GM18502 (cell line): ENCODE data around the gene DEFB112.

Experiments
- ATAC-seq: cut with Tn5 transposase; IDR thresholded peaks from one replicate; pipeline ENCODE4 v1.9.1; 2021; ENCODE audit warnings: mild to moderate bottlenecking; ENCODE audit not compliant: unreplicated experiment, poor library complexity

Gene DEFB112, protein sequence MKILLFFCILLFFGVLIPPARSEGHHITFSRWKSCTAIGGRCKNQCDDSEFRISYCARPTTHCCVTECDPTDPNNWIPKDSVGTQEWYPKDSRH

DNA sequence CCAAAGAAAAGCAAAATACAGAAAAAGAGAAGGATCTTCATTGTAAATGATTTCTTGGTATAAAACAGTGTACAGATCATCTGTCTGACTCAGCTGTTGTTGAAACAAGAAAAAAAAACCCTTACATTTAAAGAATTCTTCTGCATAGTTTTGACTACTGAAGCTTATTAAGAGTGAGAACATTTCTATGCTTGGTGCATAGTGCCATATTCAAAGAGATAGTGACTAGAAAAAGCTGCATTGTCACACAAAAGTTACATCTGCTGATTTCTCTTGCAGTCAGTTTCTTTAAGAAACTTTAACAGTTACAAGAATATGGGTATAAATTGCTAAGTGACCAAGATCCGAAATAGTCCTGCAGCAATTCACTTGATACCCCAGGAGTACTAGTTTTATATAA lies at the start of gene DEFB112:
Gene DEFB112 (minus strand): TSS at position 101 of the 400 bp plus-strand sequence. CDS start 60 bp downstream, at position 41.
- no peak for ATAC-seq

DNA sequence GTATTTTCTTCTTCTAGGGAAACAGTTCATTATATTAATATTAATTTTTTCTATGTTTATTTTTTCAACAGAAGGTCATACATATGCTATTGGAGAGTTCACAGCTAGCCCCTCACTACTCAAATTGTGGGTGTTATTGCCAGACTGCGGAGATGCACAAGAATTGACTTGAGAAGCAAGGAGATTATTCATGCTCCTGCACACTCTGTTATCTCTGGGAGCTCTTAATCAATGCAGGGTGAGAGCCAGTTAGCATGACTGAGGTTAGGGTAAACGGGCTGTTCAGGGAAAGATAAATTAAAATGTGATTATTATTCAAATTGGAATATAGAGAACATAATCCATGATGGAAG lies 48.9 kb upstream of the DEFB112 start:
- no peak for ATAC-seq

DNA sequence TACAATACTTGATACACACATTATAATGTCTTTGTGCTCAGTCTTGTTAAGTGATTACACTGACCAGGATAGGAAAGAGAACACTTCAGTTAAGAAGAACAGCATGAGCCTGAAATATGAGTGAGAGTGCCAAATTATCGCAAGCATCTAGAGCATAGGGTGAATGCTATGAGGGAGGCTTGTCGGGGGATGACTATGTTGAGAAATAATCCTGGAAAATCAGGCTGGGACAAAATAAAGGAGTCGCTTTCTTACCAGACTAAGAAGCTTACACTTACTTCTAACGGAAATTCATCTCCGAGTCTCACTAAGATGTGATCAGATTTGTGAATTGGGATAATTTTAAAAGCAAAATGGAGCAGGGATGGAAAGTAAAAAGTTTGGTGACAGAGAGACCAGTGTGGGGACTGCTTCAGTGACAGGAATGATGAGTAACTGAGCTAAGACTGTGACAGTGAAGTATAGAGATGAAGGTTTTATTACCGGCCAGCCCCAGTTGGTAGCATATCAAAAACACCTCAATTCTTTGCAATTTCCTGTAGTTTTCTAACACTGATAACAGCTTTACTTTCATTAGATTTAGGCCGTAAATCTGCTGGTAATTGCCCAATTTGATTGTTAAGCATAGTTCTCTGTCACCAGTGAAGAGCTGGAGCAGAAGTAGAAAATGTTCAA lies 48.4 kb upstream of the DEFB112 start:
- ATAC-seq = no peak

DNA sequence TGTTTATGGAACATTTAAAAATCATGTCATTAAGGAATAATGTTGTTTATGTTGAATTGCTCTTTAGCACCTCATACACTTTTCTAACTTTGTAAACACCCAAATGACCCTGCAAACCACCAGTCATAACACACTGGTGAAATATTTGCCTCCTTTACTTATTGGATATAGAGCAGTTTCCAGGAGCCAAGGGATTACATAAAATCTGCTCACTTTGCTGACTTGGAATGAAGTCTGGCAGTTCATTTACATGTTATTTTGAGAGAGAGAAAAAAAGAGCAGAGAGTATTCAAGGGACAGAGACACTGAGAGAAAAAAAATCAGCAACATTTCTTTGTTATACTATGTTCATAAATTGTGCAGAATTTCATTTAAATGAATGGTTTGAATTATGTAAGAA lies 46.6 kb upstream of the DEFB112 start:
- ATAC-seq = no peak

DNA sequence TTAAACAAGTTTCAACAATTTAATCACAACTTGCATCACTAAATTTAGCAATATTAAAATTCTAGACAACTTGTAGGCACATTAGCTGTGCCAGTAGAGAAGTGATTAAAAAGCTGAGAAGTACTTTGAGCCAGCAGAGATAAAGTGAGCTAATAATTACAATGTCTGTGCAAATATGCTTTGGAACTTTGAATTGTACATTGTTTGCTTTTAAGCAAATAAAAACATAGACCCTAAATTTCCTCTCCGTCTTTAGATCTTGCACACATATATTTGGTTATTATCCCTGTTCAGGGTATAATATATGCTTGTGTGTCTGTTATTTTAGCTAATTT lies 44.2 kb upstream of the DEFB112 start:
- ATAC-seq = no peak

DNA sequence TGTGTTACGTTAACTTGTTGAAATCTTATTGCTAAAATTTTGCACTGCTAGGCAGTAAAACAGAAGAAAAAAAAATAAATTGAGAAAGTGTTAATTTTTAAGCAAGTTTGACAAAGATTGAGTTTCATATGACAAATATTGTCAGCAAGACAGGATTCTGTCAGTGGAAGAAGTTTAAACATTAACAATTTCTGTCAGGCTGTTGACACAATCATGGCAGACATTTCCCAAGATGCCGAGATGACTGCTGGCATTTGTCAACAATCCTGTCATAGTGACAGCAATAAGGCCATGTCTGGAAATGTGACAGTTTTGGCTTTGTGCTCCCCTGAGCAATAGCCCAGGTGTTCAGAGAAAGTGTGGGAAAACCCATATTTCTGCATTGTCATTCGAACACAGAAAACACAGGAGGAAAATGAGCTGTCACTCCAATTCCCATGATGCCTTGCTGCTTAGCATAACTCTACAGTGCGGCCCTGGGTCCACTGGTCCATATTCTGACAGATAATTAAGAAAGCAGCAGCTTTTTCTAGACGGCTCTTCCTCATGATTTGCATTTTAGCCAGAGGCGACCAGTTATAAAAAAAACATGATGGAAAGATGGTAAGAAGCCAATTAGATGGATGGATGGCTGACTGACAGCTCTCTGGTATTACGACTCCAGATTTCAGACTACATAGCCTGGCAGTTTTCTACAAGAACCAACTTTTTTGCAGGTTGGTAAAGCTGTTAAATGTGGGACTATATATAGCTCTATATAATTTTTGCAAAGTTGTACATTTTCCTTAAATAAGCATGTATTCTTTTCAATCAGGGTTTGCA lies 43.6 kb upstream of the DEFB112 start:
- ATAC-seq = no peak

DNA sequence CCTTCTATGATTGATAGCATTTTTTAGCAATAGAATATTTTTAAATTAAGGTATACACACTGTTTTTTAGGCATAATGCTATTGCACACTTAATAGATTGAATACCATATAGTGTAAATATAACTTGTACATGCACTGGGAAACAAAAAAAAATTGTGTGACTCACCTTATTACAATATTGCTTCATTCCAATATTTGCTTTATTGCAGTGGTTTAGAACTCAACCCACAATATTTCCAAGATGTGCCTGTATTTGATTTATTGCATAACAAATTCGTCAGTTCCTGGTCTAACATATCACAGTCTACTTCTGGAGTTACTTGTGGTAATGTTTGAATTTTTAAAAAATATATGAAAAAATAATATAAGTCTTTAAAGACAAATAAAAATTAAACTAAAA lies 41.9 kb upstream of the DEFB112 start:
- no peak for ATAC-seq

DNA sequence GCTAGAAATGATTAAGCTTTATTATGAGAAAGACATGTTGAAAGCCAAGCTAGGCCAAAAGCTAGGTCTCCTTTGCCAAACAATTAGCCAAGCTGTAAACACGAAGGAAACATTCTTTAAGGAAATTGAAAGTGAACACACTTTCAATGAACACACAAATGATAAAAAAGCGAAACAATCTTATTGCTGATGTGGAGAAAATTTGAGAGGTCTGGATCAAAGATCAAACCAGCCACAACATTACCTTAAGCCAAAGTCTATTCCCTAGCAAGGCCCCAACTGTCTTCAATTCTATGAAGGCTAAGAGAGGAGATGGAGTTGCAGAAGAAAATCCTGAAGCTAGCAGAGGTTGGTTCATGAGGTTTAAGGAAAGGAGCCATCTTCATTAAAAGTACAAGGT lies 40.2 kb upstream of the DEFB112 start:
- ATAC-seq = no peak

DNA sequence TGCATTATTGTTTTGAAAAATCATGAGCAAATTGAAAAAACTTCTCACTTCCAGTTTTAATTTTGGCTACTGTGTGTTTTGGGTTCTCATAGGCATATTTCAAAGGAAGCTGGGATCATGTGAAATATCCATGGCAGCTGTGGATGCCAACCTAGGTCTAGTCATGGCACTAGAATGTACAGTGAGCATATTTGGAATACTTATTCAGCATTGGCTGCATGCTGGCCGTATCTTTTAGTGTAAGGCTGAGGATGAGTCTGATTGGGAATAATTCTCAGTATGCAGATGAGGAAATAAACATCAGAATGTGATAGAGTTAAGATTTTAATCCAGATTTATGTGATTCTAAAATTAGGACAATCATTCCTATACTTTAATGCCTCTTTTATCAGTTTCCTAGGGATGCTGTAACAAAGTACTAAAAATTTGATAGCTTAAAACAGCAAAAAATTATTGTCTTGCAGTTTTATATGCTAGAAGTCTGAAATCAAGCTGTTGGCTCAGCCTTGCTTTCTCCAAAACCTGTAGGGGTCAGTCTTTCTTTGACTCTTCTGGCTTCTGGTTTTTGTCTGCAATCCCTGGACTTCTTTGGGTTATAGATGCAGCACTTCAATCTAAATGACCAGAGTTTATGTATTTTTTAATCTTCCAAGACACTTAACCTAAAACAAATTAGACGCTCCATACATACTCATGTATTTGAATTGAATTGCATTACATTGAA lies 37.7 kb upstream of the DEFB112 start:
- ATAC-seq = no peak

DNA sequence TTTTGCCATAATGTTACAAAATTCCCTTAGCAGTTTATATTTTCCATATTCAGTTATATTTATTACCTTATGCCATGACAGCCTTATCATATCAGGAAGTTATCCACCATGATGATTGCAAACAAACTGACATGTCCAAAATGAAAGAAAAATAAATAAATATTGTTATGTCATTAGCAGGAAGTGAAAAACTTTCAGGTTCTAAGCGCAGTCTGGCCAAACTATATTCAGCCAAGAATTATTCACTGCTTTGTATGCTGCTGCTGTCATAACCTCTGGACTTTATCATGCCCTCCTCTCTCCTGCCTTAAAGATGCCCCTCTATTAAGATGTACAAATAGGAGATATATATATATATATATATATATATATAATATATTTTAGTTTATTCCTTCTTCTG lies 27.7 kb upstream of the DEFB112 start:
- no peak for ATAC-seq

DNA sequence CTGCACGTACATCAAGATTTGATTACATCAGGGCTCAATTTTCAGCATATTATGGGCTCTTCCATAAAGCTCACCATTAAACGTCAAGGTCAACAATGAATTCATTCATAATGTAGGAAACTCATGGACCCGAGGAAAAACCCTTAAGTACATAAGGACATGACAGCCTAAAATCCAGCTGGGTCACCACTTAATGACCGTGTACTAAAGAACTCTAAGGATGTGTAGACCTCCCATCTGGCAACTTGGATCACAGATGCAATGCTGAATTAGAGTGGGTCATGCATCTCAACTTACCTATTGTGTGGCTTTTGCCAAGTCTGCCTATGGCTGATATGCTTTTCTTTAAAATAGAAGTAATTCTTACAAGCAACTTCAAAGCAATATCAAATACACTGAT lies 26.7 kb upstream of the DEFB112 start:
- no peak for ATAC-seq

DNA sequence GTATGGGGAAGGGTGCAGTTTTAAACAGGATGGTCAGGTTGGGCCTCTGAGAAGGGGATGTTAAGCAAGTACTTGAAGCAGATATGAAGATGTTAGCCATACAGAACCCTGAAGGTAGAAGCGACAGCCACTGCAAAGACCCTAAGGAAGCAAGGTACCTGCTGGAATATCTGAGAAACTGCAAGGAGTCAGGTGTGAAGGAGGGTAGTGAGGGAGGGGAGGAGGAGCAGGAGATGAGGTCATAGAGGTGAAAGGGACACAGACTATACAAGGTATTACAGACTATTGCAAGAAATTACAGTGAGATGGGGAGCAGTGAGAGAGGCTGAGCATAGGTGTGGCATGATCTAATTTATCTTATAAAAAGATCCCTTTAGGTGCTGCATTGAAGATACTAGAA lies 22.2 kb upstream of the DEFB112 start:
- ATAC-seq = no peak

DNA sequence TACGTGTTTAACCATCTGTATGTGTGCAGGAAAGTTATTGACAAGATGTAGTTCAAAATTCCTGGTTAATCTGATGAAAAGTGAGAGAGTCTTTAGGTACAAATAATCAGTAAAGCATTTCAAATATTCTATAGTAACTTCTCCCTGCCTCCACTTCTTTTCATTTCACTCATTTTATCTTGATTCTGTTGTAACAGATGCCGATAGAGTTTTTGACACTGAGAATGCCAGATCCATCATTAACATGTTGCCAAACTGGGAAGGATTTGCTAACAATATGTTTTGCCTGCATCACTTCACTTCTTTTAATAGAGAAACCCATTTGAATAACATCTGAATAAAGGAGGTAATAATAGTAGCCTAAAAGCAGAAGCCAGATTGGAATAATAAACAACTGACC lies 20.4 kb upstream of the DEFB112 start:
- no peak for ATAC-seq

DNA sequence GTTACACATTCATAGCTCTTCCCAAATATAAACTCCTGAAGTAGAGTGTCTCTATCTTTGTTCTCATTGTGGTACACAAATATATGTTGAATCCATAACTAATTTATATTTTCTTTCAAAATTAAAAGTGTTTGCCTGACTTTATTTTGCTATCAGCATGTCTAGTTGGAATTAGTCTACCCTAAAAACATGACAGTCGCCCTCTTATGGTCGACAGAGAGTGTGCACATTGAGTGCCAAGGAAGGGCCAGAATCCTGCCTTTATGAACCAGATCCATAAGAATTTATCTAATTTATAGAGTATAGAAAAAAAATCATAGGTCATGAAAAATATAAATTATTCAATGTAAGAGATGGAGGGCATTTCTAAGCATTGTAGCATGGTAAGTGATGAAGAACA lies 12.3 kb upstream of the DEFB112 start:
- ATAC-seq = no peak

DNA sequence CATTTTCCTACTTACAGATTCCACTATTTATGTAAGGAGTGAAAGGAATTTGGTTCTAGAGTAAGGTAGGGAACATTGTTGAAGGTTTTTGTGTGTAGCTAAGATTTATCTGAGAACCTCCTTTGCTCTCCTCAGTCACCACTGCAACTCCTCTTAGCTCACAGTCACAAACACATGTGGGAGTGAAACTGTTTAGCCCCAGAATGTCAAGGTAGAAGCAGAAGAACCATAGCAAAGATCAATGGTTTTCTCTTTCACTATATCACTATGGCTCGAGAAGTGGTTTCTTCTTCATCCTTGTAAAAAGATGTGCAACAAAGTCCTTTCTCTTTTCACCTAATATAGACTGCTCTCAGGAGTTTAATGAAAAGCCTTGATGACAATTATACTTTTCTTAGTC lies 6.5 kb upstream of the DEFB112 start:
- ATAC-seq = peak; percentile 57

DNA sequence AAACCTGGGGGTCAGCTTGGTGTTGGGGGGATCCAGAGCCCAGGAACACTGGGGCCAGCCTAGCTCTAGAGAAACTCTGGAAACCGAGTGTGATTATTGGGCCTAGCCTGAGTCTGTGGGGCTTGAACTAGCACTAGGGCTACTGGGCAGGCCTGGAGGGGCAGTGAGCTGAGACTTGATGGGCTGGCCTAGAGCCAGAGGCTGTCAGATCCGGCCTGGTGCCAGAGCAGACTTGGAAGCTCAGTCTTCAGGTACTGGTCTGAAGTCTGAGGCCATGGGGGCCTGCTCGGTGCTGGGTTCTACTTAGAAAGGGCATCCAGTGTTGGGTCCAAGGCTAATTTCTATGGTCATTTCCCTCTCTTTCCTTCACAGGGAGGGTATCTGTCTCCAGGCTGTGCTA lies 2.7 kb downstream of the DEFB112 start:
- no peak for ATAC-seq

DNA sequence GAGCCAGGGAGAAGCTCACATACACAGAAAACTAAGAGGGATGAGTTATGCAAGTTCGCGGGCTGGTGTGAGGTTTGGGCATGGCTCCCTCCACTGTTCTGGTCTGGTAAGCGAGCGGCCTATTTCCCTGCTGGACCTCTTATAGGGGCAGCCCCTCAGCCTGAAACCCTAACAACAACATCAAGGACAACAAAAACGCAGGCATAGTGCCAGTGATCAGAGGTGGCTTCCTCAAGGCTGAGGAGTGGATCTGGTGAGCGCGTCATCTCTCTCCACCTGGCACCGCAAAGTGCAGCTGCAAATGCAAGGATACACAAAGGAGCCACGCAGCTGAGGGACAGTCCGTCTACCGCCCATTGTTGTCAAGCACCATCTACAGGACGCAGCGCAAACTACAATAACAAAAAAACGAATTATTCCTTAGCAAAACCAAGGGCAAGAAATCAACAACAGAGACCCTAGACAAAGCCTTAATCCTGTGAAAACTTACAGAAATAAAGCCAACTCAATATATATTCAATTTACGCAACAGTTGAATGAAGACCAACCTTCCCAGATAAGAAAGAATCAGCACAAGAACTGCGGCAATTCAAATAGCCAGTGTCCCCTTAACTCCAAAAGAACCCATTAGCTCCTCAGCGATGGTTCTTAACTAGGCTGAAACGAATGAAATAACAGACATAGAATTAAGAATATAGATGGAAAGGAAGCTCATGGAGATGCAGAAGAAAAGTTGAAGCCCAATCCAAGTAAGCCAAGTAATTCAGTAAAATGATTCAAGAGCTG lies 18.8 kb downstream of the DEFB112 start:
- peak; percentile 70 for ATAC-seq

DNA sequence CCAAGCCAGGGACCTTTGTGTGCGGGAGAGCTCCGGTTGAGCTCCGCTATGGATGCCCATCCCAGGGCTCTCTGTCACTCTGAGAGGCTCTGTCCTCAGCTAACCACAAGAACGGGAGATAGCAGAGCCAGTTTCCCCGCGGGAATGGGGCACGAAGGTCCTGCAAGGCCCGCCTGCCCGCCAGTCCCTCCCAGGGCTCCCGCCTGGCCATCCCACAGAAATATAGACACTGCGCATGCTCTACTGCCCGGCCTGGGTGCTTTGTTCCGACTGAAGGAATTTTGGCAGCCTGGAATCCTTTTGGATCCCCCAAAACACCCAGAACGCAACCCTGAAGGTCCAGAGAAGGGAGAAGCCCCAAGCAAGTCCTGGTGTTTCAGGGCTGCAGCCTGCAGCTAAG lies 19.4 kb downstream of the DEFB112 start:
- ATAC-seq = no peak

DNA sequence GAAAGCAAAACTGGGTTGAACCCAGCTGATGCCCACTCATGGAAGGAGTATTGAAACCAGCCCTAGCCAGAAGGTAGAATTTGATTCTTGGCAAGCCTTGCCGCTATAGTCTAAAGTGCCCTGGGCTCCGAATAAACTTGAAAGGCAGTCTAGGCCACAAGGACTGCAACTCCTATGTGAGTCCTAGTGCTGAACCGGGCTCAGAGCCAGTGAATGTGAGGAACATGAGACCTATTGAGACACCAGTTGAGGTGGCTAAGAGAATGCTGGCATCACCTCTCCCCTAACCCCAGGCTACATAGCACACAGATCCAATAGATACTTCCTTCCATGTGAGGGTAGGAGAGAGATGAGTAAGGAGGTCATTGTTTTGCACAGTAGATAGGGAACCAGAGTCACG lies 24.5 kb downstream of the DEFB112 start:
- ATAC-seq = no peak

DNA sequence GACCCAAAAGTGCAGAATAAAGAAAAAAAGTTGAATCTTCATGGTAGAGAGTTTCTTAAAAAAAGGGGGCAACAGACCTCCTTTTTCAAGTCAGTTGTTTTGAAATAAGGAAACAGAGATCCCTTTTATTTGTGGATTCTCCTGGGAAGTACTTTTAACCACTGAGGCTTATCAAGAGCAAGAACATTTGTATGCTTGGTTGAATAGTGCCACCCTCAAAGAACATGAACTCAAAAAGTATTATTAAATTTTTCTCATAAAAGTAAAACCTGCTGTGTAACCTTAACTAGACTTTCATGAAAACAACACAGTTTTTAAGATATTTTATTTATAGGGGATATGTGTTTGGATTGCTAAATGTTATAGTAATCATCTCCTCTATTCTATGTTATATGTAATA lies 27.8 kb downstream of the DEFB112 start, which contains the start of gene DEFB110:
Gene DEFB110 (minus strand): TSS at position 101 of the 400 bp plus-strand sequence. CDS start 59 bp downstream, at position 42.
- no peak for ATAC-seq
